Measurements from ENCODE around the gene LGALS1. TPM values are rescaled to one million over a fixed set of nuclear protein-coding genes. Genes with fewer than 3 reads are reported as not detected.

LGALS1 gene
- total RNA-seq, 1 donor from 2014 or later: 2,760 TPM

GRCh38 chr22:37636186-37636948, 39.1 kb upstream of the LGALS1 start:
- Mint-ChIP-seq H3K9me3 (ENCODE audit: low read depth) (no peaks in the 10 kb centered on the region), H3K4me3 (ENCODE audit: unreplicated experiment) (no peak overlapping the region), H3K36me3 (ENCODE audit: low read depth) (no peaks in the 10 kb centered on the region), H3K27ac (ENCODE audit: unreplicated experiment) (no peak overlapping the region), H3K4me1 (ENCODE audit: low read depth) (peaks cover 38% of the 10 kb centered on the region), H3K27me3 (ENCODE audit: low read depth) (no peaks in the 10 kb centered on the region)
- TF ChIP-seq, protein P1, sequence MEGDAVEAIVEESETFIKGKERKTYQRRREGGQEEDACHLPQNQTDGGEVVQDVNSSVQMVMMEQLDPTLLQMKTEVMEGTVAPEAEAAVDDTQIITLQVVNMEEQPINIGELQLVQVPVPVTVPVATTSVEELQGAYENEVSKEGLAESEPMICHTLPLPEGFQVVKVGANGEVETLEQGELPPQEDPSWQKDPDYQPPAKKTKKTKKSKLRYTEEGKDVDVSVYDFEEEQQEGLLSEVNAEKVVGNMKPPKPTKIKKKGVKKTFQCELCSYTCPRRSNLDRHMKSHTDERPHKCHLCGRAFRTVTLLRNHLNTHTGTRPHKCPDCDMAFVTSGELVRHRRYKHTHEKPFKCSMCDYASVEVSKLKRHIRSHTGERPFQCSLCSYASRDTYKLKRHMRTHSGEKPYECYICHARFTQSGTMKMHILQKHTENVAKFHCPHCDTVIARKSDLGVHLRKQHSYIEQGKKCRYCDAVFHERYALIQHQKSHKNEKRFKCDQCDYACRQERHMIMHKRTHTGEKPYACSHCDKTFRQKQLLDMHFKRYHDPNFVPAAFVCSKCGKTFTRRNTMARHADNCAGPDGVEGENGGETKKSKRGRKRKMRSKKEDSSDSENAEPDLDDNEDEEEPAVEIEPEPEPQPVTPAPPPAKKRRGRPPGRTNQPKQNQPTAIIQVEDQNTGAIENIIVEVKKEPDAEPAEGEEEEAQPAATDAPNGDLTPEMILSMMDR (IDR thresholded peaks at IDR 0.05): peak; percentile 56
- no peak for DNase-seq (ENCODE audit: low spot score)

DNA sequence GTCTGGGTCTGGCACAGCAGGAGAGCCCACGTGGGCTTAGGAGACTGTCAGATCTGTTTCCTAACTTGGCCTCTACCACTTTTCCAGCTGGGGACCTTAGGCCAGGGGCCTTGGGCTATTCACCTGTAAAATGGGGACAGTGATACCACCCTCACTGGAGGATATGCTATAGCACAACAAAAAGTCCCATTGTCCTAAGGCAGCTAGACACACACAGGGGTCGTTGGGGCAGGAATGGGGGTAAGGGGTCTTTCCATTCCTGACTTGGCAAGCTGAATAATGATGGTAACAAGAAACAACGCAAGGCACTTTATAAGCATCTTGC, 38.5 kb upstream of the LGALS1 start:
- Mint-ChIP-seq H3K9me3 (ENCODE audit: low read depth) (no peaks in the 10 kb centered on the region), H3K4me3 (ENCODE audit: unreplicated experiment) (no peak overlapping the region), H3K27ac (ENCODE audit: unreplicated experiment) (no peak overlapping the region), H3K36me3 (ENCODE audit: low read depth) (no peaks in the 10 kb centered on the region), H3K27me3 (ENCODE audit: low read depth) (no peaks in the 10 kb centered on the region), H3K4me1 (ENCODE audit: low read depth) (peaks cover 38% of the 10 kb centered on the region)
- DNase-seq (ENCODE audit: low spot score): no peak
- TF ChIP-seq, protein P1 (IDR thresholded peaks at IDR 0.05): no peak

GRCh38 chr22:37638391-37639069, 36.9 kb upstream of the LGALS1 start:
- Mint-ChIP-seq H3K9me3 (ENCODE audit: low read depth) (no peaks in the 10 kb centered on the region), H3K4me1 (ENCODE audit: low read depth) (peaks cover 36% of the 10 kb centered on the region), H3K36me3 (ENCODE audit: low read depth) (no peaks in the 10 kb centered on the region)

GRCh38 chr22:37639070-37639760, 36.2 kb upstream of the LGALS1 start, which contains the start of gene SH3BP1:
Gene SH3BP1, plus strand, starts transcription at chr22:37639669. Its CDS starts 119 bp downstream, at chr22:37639788.
- Mint-ChIP-seq H3K4me3 (ENCODE audit: unreplicated experiment) (peak within 1 kb of the TSS; percentile 64), H3K27ac (ENCODE audit: unreplicated experiment) (no peak within 1 kb of the TSS), H3K4me1 (ENCODE audit: low read depth) (peaks cover 30% of the 10 kb centered on the region), H3K9me3 (ENCODE audit: low read depth) (no peaks in the 10 kb centered on the region), H3K27me3 (ENCODE audit: low read depth) (no peaks in the 10 kb centered on the region), H3K36me3 (ENCODE audit: low read depth) (no peaks in the 10 kb centered on the region)
- DNase-seq (ENCODE audit: low spot score): no peak
- TF ChIP-seq, protein P1 (IDR thresholded peaks at IDR 0.05): peak; percentile 11

More at GRCh38 chr22:37638391-37639069, 36.9 kb upstream of the LGALS1 start:
- Mint-ChIP-seq H3K27me3 (ENCODE audit: low read depth) (no peaks in the 10 kb centered on the region), H3K27ac (ENCODE audit: unreplicated experiment) (no peak overlapping the region), H3K4me3 (ENCODE audit: unreplicated experiment) (peak overlapping the region; percentile 57)
- TF ChIP-seq, protein P1 (IDR thresholded peaks at IDR 0.05): no peak
- DNase-seq (ENCODE audit: low spot score): no peak

Measured in chondrocyte (in vitro differentiated cells).